Mesenchymal stem cell (in vitro differentiated cells and primary cell): ENCODE results near the gene TBC1D10A.

Experiments
- DNase-seq: peaks from one replicate; pipeline ENCODE4 v3.0.0-alpha.2; 2013
- H2AFZ ChIP-seq: one replicate; pipeline ENCODE4 v1.6.1; 2013; ENCODE audit warnings: low read depth, mild to moderate bottlenecking, control low read depth, inconsistent platforms, low read length, moderate library complexity
- H2AK5ac ChIP-seq: 2 replicates; pipeline ENCODE4 v1.6.1; 2013; ENCODE audit warnings: low read length, moderate library complexity, mild to moderate bottlenecking, inconsistent platforms; ENCODE audit not compliant: severe bottlenecking
- H2BK120ac ChIP-seq: one replicate; pipeline ENCODE4 v1.6.1; 2013; ENCODE audit warnings: low read depth, mild to moderate bottlenecking, inconsistent platforms, low read length, moderate library complexity
- H2BK12ac ChIP-seq, 2 experiments: one replicate each; pipeline ENCODE4 v1.6.1; 2013; ENCODE audit warnings: inconsistent platforms in 2 of 2, low read length in 2 of 2, mild to moderate bottlenecking in 2 of 2, moderate library complexity in 2 of 2, control low read depth in 1 of 2
- H2BK15ac ChIP-seq: one replicate; pipeline ENCODE4 v1.6.1; 2013; ENCODE audit warnings: mild to moderate bottlenecking, low read depth, inconsistent platforms; ENCODE audit not compliant: poor library complexity, severe bottlenecking
- H2BK5ac ChIP-seq: 2 replicates; pipeline ENCODE4 v1.6.1; 2013; ENCODE audit warnings: low read depth, mild to moderate bottlenecking, low read length, control low read depth, inconsistent platforms; ENCODE audit not compliant: poor library complexity, severe bottlenecking
- H3K14ac ChIP-seq, 2 experiments: one replicate each; pipeline ENCODE4 v1.6.1; 2013; ENCODE audit warnings: inconsistent platforms in 2 of 2, low read length in 2 of 2, control low read depth in 1 of 2, mild to moderate bottlenecking in 1 of 2, moderate library complexity in 1 of 2
- H3K18ac ChIP-seq, 2 experiments: one replicate each; pipeline ENCODE4 v1.6.1; 2013; ENCODE audit warnings: inconsistent platforms in 2 of 2, low read length in 2 of 2, control low read depth in 1 of 2, low read depth in 1 of 2, mild to moderate bottlenecking in 1 of 2
- H3K23ac ChIP-seq, 2 experiments: one replicate each; pipeline ENCODE4 v1.6.1; 2013; ENCODE audit warnings: inconsistent platforms in 2 of 2, low read length in 2 of 2, mild to moderate bottlenecking in 2 of 2, moderate library complexity in 2 of 2, control low read depth in 1 of 2
- H3K27ac ChIP-seq: 2 replicates; pipeline ENCODE4 v1.5.1; 2013; ENCODE audit warnings: mild to moderate bottlenecking, moderate library complexity, low read length, control low read depth, inconsistent platforms; ENCODE audit not compliant: poor library complexity, severe bottlenecking
- H3K27me3 ChIP-seq, 2 experiments: 2 replicates each; pipeline versions ENCODE4 v1.6.1 to v1.7.0; 2013; ENCODE audit warnings: low read length in 2 of 2, mild to moderate bottlenecking in 2 of 2, moderate library complexity in 2 of 2, control low read depth in 1 of 2, inconsistent platforms in 1 of 2; ENCODE audit not compliant: control insufficient read depth in 1 of 2, insufficient read depth in 1 of 2
- H3K36me3 ChIP-seq, 2 experiments: 2 replicates each; pipeline versions ENCODE4 v1.6.1 to v1.7.0; 2013; ENCODE audit warnings: low read length in 2 of 2, control low read depth in 1 of 2, inconsistent platforms in 1 of 2, low read depth in 1 of 2, mild to moderate bottlenecking in 1 of 2; ENCODE audit not compliant: insufficient read depth in 2 of 2, control insufficient read depth in 1 of 2
- H3K4ac ChIP-seq, 2 experiments: one replicate each; pipeline ENCODE4 v1.6.1; 2013; ENCODE audit warnings: inconsistent platforms in 2 of 2, low read length in 2 of 2, mild to moderate bottlenecking in 2 of 2, moderate library complexity in 2 of 2, control low read depth in 1 of 2, low read depth in 1 of 2
- H3K4me1 ChIP-seq: 2 replicates; pipeline ENCODE4 v1.6.1; 2013; ENCODE audit warnings: low read depth, low read length, control low read depth; ENCODE audit not compliant: control insufficient read depth, insufficient read depth
- H3K4me2 ChIP-seq: 2 replicates; pipeline ENCODE4 v1.6.1; 2013; ENCODE audit warnings: low read length, mild to moderate bottlenecking, inconsistent platforms; ENCODE audit not compliant: poor library complexity, severe bottlenecking
- H3K4me3 ChIP-seq, 2 experiments: 2 replicates each; pipeline versions ENCODE4 v1.5.1 to v1.7.0; 2013; ENCODE audit warnings: low read length in 2 of 2, mild to moderate bottlenecking in 2 of 2, control low read depth in 1 of 2, low read depth in 1 of 2; ENCODE audit not compliant: insufficient read depth in 1 of 2
- H3K79me1 ChIP-seq: replicated peaks from 2 replicates; pipeline ENCODE4 v1.6.1; 2013; ENCODE audit warnings: mild to moderate bottlenecking, control low read depth, low read length, inconsistent platforms; ENCODE audit not compliant: poor library complexity, severe bottlenecking
- H3K9ac ChIP-seq: 2 replicates; pipeline ENCODE4 v1.7.0; 2013; ENCODE audit warnings: mild to moderate bottlenecking, low read length, moderate library complexity
- H3K9me3 ChIP-seq: 2 replicates; pipeline ENCODE4 v1.7.0; 2013; ENCODE audit warnings: mild to moderate bottlenecking, low read length; ENCODE audit not compliant: control insufficient read depth
- H4K8ac ChIP-seq: one replicate; pipeline ENCODE4 v1.6.1; 2013; ENCODE audit warnings: inconsistent platforms, mild to moderate bottlenecking, low read length, moderate library complexity
- H4K91ac ChIP-seq: one replicate; pipeline ENCODE4 v1.6.1; 2013; ENCODE audit warnings: mild to moderate bottlenecking, low read length, inconsistent platforms
- WGBS: methylation state at CpG from one replicate; pipeline ENCODE4 v1.1.7; 2013; ENCODE audit warnings: mixed read lengths; 5-methylcytosine and 5-hydroxymethylcytosine counted together

The TBC1D10A gene

GRCh38 chr22:30368420-30368819 is 41.7 kb upstream of the TBC1D10A start:
- peaks cover 0 to 12% of the 10 kb centered on the region in 2 experiments for H3K27me3 ChIP-seq

GRCh38 chr22:30365891-30366290 is 39.1 kb upstream of the TBC1D10A start:
- Histone ChIP-seq H3K4ac (no peak overlapping the region), H2BK5ac (no peak overlapping the region), H3K27me3 (peaks cover 0 to 9% of the 10 kb centered on the region in 2 experiments), H3K18ac (no peak overlapping the region), H3K79me1 (no peaks in the 10 kb centered on the region), H4K91ac (no peak overlapping the region), H3K4me3 (no peak overlapping the region), H2AFZ (no peak overlapping the region), H3K4me1 (peaks cover 16% of the 10 kb centered on the region), H3K4me2 (no peak overlapping the region), H2BK120ac (no peak overlapping the region), H3K23ac (no peak overlapping the region), H3K14ac (no peak overlapping the region), H3K9ac (no peak overlapping the region), H2BK15ac (no peak overlapping the region), H2BK12ac (no peak overlapping the region), H4K8ac (no peak overlapping the region), H3K36me3 (peaks cover 0 to 13% of the 10 kb centered on the region in 2 experiments), H2AK5ac (no peak overlapping the region), H3K9me3 (no peaks in the 10 kb centered on the region), H3K27ac (no peak overlapping the region)
- DNase-seq = no peak
- WGBS = 94% methylated on average over 18 of the region's 18 CpGs

More at GRCh38 chr22:30368420-30368819, 41.7 kb upstream of the TBC1D10A start:
- no peak overlapping the region for H3K4me2 ChIP-seq
- peaks cover 13% of the 10 kb centered on the region for H3K4me1 ChIP-seq
- no peak overlapping the region for H2AK5ac ChIP-seq
- peaks cover 0 to 13% of the 10 kb centered on the region in 2 experiments for H3K36me3 ChIP-seq
- no peak overlapping the region for H4K91ac ChIP-seq
- H3K27ac ChIP-seq = no peak overlapping the region
- no peaks in the 10 kb centered on the region for H3K79me1 ChIP-seq
- H3K4ac ChIP-seq = no peak overlapping the region
- H4K8ac ChIP-seq = no peak overlapping the region
- DNase-seq = no peak
- no peak overlapping the region for H3K14ac ChIP-seq
- no peak overlapping the region for H3K18ac ChIP-seq
- 91% methylated on average over 9 of the region's 9 CpGs for WGBS
- no peak overlapping the region for H3K4me3 ChIP-seq
- no peak overlapping the region for H2BK5ac ChIP-seq
- no peak overlapping the region for H2BK15ac ChIP-seq
- no peak overlapping the region for H3K23ac ChIP-seq
- no peak overlapping the region for H2BK12ac ChIP-seq
- no peak overlapping the region for H2BK120ac ChIP-seq
- no peaks in the 10 kb centered on the region for H3K9me3 ChIP-seq
- no peak overlapping the region for H3K9ac ChIP-seq
- H2AFZ ChIP-seq = no peak overlapping the region

- Histone ChIP-seq H3K18ac (no peak overlapping the region), H3K4me3 (no peak overlapping the region), H2AK5ac (peak overlapping the region; percentile 37), H4K91ac (no peak overlapping the region), H2BK15ac (no peak overlapping the region), H3K4ac (no peak overlapping the region), H3K9ac (no peak overlapping the region), H2BK12ac (no peak overlapping the region), H2BK5ac (no peak overlapping the region), H3K14ac (no peak overlapping the region), H3K27me3 (no peaks in the 10 kb centered on the region), H4K8ac (no peak overlapping the region), H3K27ac (peak overlapping the region; percentile 8), H3K36me3 (peaks cover 0 to 11% of the 10 kb centered on the region in 2 experiments), H3K23ac (no peak overlapping the region), H2BK120ac (no peak overlapping the region), H3K4me2 (no peak overlapping the region), H3K4me1 (peaks cover 11% of the 10 kb centered on the region), H2AFZ (no peak overlapping the region), H3K9me3 (no peaks in the 10 kb centered on the region), H3K79me1 (peaks cover 6% of the 10 kb centered on the region)
- DNase-seq = no peak
- WGBS = 74% methylated on average over 7 of the region's 7 CpGs
These were observed 36.0 kb upstream of the TBC1D10A start for GRCh38 chr22:30362651-30363281.

- no peak overlapping the region for H2BK12ac ChIP-seq
- WGBS = 81% methylated on average over 9 of the region's 10 CpGs
- no peak overlapping the region for H4K91ac ChIP-seq
- H2AK5ac ChIP-seq = no peak overlapping the region
- H3K4ac ChIP-seq = no peak overlapping the region
- no peaks in the 10 kb centered on the region for H3K27me3 ChIP-seq
- no peak overlapping the region for H3K14ac ChIP-seq
- no peak for DNase-seq
- H3K4me1 ChIP-seq = peaks cover 13% of the 10 kb centered on the region
- no peak overlapping the region for H2AFZ ChIP-seq
- peaks cover 9% of the 10 kb centered on the region for H3K79me1 ChIP-seq
- no peak overlapping the region for H3K4me2 ChIP-seq
- no peak overlapping the region for H3K9ac ChIP-seq
- H2BK15ac ChIP-seq = no peak overlapping the region
- no peak overlapping the region for H2BK120ac ChIP-seq
- no peak overlapping the region for H3K27ac ChIP-seq
- no peak overlapping the region for H3K4me3 ChIP-seq
- H3K23ac ChIP-seq = no peak overlapping the region
- H2BK5ac ChIP-seq = no peak overlapping the region
- no peak overlapping the region for H3K18ac ChIP-seq
- H4K8ac ChIP-seq = no peak overlapping the region
- peaks cover 0 to 13% of the 10 kb centered on the region in 2 experiments for H3K36me3 ChIP-seq
- no peaks in the 10 kb centered on the region for H3K9me3 ChIP-seq
These were observed 35.3 kb upstream of the TBC1D10A start for GRCh38 chr22:30361916-30362650.
